ENCODE measurements around the gene ANKHD1. TPM values are rescaled to one million over a fixed set of nuclear protein-coding genes. Genes with fewer than 3 reads are reported as not detected.

ANKHD1 gene
- polyA plus RNA-seq, 1 of the 3 experiments (the other 2 are of a cell fraction): 26.7 TPM

GRCh38 chr5:140509898-140510297 lies 108.3 kb downstream of the ANKHD1 start:
- no peak overlapping the region for H3K27ac ChIP-seq (ENCODE audit: low read depth in 2 of 2, low read length in 1 of 2)
- no peaks in the 10 kb centered on the region for H3K27me3 ChIP-seq (ENCODE audit: insufficient read depth)
- H3K79me2 ChIP-seq (ENCODE audit: insufficient read depth): no peaks in the 10 kb centered on the region
- DNase-seq: no peak
- H2AFZ ChIP-seq (ENCODE audit: low read depth): no peak overlapping the region
- no peak overlapping the region for H3K4me2 ChIP-seq
- H3K4me3 ChIP-seq (ENCODE audit: low read depth in 2 of 2, low read length in 1 of 2): no peak overlapping the region
- no peaks in the 10 kb centered on the region for H3K4me1 ChIP-seq (ENCODE audit: control insufficient read depth in 1 of 2, insufficient read depth in 2 of 2, low read depth in 1 of 2, low read length in 1 of 2)
- H4K20me1 ChIP-seq (ENCODE audit: insufficient read depth): no peaks in the 10 kb centered on the region
- no peak overlapping the region for H3K9ac ChIP-seq
- H3F3A ChIP-seq (replicated peaks; ENCODE audit: insufficient read depth): no peaks in the 10 kb centered on the region
- TF ChIP-seq GATA2 (CRISPR knock-in tag; IDR thresholded peaks at IDR 0.05) (no peak), CTCF (IDR thresholded peaks at IDR 0.05) (no peak), MXI1 (IDR thresholded peaks at IDR 0.05; ENCODE audit: low read depth, low read length) (no peak), MEF2A (IDR thresholded peaks at IDR 0.05; ENCODE audit: borderline replicate concordance, low read depth) (no peak), RXRA (IDR thresholded peaks at IDR 0.05; ENCODE audit: borderline replicate concordance, low read depth) (no peak), FOSL2 (IDR thresholded peaks at IDR 0.05; ENCODE audit: borderline replicate concordance, low read depth) (no peak), POLR2AphosphoS5 (IDR thresholded peaks at IDR 0.05; ENCODE audit: low read depth, low read length) (no peak), TEAD4 (IDR thresholded peaks at IDR 0.05; ENCODE audit: borderline replicate concordance, insufficient read depth) (no peak), FOXM1 (IDR thresholded peaks at IDR 0.05; ENCODE audit: low read depth) (no peak), NFIC (IDR thresholded peaks at IDR 0.05; ENCODE audit: borderline replicate concordance) (no peak), ELF1 (IDR thresholded peaks at IDR 0.05) (no peak), USF1 (IDR thresholded peaks at IDR 0.05; ENCODE audit: borderline replicate concordance, low read depth) (no peak), TAF1 (IDR thresholded peaks at IDR 0.05; ENCODE audit: borderline replicate concordance, low read depth, low read length) (no peak)
- 96% methylated on average over 4 of the region's 4 CpGs for WGBS (ENCODE audit: low lambda C conversion rate)
- no peaks in the 10 kb centered on the region for H3K9me3 ChIP-seq
- H3K9me2 ChIP-seq: no peaks in the 10 kb centered on the region
- ChIA-PET CTCF (interaction anchor here (0.8 kb wide), 1 partner anchor 44 kb away, joined by 5 read pairs; no protein-coding TSS in a partner anchor), POLR2A (no interaction called here)
- peaks cover 60 to 90% of the 10 kb centered on the region in 2 experiments for H3K36me3 ChIP-seq (replicated peaks in 1 of 2; ENCODE audit: control insufficient read depth in 1 of 2, insufficient read depth in 2 of 2, low read length in 1 of 2)

- 99% methylated on average over 2 of the region's 2 CpGs for WGBS (ENCODE audit: low lambda C conversion rate)
- no peaks in the 10 kb centered on the region for H3K4me1 ChIP-seq (ENCODE audit: control insufficient read depth in 1 of 2, insufficient read depth in 2 of 2, low read depth in 1 of 2, low read length in 1 of 2)
- H3K27ac ChIP-seq (ENCODE audit: low read depth in 2 of 2, low read length in 1 of 2): no peak overlapping the region
- no peaks in the 10 kb centered on the region for H3K79me2 ChIP-seq (ENCODE audit: insufficient read depth)
- H4K20me1 ChIP-seq (ENCODE audit: insufficient read depth): no peaks in the 10 kb centered on the region
- H3K9ac ChIP-seq: no peak overlapping the region
- DNase-seq: no peak
- H2AFZ ChIP-seq (ENCODE audit: low read depth): no peak overlapping the region
- H3K4me2 ChIP-seq: no peak overlapping the region
- no peaks in the 10 kb centered on the region for H3F3A ChIP-seq (replicated peaks; ENCODE audit: insufficient read depth)
- no peaks in the 10 kb centered on the region for H3K9me2 ChIP-seq
- H3K9me3 ChIP-seq: no peaks in the 10 kb centered on the region
- TF ChIP-seq POLR2AphosphoS5 (IDR thresholded peaks at IDR 0.05; ENCODE audit: low read depth, low read length): no peak
- no peaks in the 10 kb centered on the region for H3K27me3 ChIP-seq (ENCODE audit: insufficient read depth)
- ChIA-PET CTCF (no interaction called here), POLR2A (no interaction called here)
- H3K4me3 ChIP-seq (ENCODE audit: low read depth in 2 of 2, low read length in 1 of 2): no peak overlapping the region
- peaks cover 37 to 62% of the 10 kb centered on the region in 2 experiments for H3K36me3 ChIP-seq (replicated peaks in 1 of 2; ENCODE audit: control insufficient read depth in 1 of 2, insufficient read depth in 2 of 2, low read length in 1 of 2)
Observed at GRCh38 chr5:140513124-140513523, 111.5 kb downstream of the ANKHD1 start.

Data from SK-N-SH (cell line).